8988T (cell line): Measurements from ENCODE around the gene ARL17B.
"Not testable (repeated sequence)": the region's sequence is repeated elsewhere in the genome, so short reads cannot be mapped to it uniquely, and the experiment has no call there.

Source experiments
- DNase-seq: peaks from one replicate; pipeline ENCODE4 v3.0.0; 2011

Gene ARL17B

DNA sequence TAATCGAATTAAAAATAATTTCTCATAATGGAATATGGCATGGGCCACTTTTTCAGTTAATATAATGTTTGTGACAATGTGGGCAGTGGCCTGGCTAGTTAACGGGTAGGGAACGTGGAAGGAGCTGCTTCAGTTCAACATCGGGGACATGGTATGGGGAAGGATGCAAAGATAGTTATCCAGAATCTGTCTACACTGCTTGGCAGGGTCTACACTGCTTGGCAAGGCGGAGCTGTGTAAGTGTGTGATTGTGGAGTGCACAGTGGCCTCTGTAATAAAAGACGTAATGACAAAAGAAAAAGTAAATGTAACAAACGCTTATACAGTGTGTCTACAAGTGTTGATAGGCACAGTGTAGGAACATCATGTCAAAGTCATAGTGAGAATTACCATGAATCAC, 74.0 kb downstream of the ARL17B start:
- DNase-seq = not testable (repeated sequence)

DNA sequence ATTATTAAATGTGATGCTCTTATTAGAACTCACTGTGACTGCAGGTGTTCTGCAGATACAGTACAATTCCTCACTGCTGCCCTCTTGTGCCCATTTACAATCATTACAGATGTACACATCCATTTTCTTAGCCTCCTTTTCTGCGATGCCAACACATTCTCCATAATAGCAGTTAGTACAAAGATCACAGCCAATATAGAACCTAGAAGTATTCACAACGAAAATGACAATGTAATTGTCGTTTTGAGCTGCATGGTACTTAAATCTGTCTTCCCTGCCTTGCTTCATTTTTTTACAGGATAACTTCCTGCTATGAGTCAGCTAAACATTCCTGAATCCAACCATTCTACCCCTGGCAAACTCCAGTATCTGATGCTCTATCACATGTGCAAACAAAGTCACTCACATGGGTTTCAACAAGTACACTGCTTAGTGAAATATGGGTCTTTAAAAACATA, 74.8 kb downstream of the ARL17B start:
- not testable (repeated sequence) for DNase-seq

DNA sequence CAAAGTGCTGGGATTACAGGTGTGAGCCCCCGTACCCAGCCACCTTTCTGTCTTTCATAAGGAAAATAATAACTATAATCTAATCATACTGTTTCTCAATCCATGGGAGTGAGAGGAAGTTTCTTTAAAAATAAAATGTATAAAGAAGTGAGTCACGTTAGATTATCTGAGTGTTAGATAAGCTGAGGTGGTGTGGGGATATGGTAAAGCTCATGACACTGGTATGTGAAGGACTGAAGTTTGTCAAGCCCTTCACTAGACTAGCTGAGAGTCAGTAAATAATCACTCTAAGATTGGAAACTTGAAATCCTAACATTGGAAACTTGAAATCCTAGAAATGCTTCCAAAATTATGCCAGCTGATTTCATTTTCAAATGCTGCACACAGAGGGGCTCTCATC, 76.1 kb downstream of the ARL17B start:
- not testable (repeated sequence) for DNase-seq

DNA sequence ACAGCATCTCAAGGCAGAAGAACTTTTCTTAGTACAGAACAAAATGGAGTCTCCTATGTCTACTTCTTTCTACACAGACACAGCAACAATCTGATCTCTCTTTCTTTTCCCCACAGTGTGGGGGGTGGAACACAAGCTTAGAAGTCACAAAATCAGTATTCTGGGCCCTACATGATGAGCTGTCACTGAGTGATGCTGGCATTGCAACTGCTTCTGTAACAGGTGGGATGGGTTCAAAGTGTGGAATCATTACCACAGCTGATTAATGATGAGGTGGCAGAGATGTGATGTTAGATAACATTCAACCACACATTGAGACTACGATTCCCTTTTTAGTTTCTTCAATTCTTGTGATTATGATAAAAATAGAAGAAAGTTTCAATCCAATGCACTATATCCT, 77.1 kb downstream of the ARL17B start:
- DNase-seq = not testable (repeated sequence)

DNA sequence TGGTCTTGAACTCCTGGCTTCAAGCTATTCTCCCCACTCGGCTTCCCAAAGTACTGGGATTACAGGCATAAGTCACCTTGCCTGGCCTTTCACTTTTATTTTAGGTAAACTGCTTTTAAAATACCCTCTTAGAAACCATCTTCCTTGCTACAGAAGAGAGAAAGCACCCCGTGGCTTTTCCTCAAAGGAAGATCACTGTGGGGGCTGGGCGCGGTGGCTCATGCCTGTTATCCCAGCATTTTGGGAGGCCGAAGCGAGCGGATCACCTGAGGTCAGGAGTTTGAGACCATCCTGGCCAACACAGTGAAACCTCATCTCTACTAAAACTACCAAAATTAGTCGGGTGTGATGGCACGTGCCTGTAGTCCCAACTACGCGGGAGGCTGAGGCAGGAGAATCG, 78.9 kb downstream of the ARL17B start:
- not testable (repeated sequence) for DNase-seq

DNA sequence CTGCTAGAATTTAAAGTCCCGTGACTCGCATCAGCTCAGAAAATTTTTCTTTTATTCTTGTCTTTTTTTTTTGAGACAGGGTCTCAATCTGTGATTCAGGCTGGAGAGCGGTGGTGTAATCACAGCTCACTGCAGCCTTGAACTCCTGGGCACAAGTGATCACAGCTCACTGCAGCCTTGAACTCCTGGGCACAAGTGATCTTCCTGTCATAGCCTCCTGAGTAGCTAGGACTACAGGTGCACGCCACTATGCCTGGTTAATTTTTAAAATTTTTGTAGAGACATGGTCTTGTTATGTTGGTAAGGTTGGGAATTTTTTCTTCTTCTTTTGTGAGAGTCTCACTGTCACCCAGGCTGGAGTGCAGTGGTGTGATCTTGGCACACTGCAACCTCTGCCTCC, 80.2 kb downstream of the ARL17B start:
- not testable (repeated sequence) for DNase-seq

DNA sequence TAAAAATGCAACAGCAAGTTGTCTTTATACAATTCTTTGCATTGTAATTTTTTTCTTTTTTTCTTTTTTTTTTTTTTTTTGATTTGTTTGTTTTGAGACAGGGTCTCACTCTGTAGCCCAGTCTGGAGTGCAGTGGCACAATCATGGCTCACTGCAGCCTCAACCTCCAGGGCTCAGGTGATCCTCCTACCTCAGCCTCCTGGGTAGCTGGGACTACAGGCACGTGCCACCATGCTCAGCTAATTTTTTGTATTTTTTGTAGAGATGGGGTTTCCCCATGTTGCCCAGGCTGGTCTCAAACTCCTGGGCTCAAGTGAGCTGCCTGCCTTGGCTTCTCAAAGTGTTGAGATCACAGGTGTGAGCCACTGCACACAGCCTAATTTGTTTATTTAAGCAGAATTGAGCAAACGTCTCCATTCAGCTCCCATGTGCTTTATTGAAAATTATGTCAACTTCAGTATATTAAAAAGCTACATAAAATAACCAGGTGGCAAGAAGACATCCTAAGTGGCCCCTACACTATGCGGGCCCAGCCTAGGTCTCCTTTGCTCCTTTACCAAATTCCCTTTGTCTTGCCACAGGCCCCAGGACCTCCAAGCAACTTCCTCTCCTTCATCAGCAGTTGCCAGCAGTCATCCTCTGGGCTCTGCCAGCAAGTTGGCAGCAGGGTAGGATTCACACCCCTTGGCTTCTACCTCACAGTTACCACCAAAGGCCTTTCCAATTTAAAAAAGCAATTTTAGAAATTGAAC, 84.7 kb downstream of the ARL17B start:
- not testable (repeated sequence) for DNase-seq

DNA sequence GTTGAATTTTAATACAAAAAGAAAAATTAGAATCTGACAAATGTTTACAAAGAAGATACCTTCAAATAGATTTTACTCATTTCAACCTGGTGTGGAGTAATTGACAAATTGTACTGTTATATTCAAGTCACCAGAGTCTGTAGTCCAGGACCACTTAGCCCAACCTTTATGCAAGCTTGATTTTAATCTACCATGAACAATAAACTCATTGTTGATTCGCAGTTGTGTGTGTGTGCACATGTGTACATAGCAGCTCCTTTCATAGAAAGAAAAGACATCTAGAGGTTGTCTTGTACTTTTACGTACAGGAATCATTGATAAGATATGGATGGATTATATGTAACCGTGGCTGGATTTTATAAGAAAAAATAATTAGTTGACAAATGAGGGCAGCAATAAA, 87.3 kb downstream of the ARL17B start:
- DNase-seq = no peak

DNA sequence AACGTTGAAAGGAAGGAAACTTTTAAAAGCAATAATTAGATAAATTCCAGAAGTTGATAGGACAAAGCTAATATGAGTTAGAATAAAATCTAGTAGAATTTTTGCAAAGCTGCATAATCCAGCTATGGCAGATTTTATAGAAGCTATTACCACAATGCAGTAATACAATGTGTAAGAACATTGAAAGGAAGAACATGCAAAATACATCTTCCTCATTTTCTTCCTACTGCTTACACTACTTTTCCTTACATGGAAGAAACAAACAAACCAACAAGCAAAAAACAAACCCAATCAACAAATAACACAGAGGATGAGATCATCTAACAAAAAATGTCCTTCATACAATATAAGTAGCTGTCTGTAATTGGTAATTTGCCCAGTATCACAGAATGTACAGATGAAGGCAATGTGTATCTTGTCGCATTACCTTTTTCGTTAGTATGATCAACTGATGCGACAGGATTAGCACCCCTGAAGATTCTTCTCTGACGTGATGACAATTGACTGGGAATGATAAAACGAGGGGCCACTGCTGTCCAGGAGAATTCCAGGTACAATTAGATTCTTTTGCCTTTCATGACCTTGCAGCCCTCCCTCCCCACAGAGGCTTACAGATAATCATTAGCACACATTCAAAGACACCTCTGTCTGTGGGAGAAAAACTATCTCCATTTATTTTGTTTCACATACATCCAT, 87.9 kb downstream of the ARL17B start:
- DNase-seq = no peak

DNA sequence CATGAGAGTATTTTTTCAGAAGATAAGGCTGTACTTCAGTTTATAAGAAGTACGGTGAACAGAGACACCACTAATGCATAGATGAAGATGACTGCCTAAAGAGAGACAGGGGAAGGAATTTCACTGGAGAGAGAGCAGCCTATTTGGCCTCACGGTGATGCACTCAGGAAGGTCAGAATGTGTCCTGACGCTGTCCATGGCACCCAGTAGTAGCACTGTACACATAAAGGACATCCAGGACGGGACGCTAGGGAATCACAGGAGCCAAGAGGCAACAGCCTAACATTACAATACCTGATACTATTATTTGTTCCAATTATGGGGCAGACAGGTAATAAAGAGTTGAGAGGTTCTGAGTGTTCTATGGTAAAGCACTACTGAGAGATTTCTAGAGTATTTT, 91.5 kb downstream of the ARL17B start:
- no peak for DNase-seq

DNA sequence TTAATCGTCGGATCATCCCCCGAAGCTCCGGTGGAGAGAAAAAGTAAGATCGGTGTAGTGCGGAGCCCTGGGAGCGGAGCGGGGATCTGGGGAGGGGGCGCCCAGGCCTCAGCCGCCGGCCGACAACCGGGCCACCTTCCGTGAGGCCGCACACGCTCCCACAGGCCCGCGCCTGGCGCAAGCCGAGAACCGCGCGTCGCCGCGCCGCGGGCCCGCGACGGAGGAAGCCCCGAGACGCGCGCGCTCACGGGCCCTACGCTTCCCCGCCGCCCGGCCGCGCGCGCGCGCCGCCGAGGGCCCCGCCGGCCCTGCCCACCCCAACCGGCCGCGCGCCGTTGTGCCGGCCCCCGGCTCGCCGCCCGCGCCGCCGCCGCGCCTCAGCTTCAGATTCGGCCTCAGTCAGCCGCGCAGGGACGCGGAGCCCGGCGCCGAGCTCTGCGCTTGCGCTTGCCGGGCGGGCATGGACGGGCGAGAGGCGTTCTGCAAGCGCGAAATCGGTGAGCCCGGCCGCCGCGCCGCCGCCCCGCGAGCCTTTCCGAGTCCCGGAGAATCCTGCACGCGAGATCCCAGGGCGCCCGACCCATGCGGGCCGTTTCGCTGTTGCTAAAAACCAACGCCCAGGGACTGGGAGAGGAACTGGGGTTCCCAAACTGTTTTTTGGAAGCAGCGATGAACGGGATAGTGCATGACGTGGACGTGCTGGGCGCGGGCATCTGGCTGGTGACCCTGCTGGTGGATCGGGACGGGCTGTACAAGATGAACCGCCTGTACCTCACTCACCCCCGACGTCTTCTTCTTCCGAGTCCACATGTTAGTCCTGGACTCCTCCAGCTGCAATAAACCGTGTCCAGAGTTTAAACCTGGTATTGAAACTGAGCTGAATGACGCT, 94.7 kb downstream of the ARL17B start:
- peak; percentile 75 for DNase-seq

DNA sequence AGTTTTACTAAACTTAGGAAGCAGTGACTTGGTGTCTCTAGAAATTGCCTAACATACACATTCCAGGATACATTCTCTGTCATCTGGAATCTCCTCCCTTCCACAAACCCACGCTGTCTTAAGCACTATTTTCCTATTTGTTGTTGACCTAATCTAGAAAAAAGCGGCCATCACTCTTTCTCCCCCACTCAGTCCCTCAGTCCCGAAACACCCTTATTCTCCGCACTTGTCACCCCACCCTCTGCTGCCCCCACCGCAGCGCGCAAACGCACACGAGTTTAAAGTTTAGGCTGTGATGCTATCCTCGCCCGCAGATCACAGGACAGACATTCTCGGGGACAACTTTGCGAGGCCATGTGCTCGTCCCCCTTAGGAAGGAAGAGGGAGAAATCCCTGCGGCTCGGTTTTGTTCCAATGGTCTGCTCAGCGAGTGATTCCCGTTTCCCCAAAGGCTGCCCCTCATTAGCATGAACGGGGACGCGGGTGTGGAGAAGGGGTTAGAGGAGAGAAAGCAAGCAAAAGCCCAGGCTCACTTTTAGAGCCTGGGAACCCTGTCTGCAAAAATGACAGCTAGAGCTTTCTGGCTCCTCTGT, 95.4 kb downstream of the ARL17B start:
- DNase-seq = not testable (repeated sequence)

DNA sequence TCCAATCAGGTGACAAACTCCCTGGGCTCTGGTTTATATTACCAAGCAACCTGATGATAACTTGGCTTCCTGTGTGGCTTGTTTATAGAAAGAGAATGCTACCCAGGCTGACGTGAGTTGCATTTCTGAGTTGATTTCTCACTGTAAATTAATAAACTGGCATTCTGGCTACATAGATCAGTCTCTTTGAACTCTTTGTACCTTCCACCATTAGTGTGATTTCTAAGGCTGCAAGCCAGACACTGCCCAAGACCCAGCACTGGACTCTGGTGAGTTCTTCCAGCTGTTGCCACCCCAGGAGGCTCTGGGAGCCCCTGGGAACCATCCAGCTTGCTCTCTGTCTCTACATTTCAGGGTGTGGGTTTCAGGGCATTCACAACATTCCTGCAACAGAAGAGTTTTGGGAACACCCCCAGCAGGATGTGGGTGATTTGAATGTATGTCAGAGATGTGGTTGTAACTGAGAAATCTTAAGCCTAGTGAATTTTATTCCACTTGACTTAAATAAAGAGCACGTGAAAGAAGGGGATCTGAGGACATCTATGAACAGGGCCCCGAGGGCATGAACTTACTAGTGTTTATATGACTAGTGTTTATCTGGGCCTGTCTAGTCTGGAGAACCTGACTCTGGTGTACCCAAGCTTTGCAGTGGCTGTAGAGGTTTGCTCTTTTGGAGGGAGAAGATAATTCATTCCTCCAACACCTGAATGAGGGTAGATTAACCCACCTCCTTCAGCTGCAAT, 96.9 kb downstream of the ARL17B start:
- DNase-seq = no peak

DNA sequence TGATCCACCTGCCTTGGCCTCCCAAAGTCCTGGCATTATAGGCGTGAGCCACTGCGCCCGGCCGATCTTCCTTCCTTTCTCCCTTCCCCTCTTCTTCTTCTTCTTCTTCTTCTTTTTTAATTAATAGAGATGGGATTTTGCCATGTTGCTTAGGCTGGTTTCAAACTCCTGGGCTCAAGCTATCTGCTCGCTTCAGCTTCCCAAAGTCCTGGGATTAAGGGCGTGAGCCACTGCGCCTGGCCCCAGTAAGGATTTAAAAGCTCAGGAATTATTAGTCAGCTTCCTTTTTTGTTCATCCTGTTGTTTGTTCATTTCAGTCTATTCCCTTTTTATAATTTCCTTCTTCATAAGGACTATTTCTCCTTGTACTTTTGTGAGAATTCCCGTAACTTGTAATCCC, 99.3 kb downstream of the ARL17B start:
- DNase-seq = no peak

DNA sequence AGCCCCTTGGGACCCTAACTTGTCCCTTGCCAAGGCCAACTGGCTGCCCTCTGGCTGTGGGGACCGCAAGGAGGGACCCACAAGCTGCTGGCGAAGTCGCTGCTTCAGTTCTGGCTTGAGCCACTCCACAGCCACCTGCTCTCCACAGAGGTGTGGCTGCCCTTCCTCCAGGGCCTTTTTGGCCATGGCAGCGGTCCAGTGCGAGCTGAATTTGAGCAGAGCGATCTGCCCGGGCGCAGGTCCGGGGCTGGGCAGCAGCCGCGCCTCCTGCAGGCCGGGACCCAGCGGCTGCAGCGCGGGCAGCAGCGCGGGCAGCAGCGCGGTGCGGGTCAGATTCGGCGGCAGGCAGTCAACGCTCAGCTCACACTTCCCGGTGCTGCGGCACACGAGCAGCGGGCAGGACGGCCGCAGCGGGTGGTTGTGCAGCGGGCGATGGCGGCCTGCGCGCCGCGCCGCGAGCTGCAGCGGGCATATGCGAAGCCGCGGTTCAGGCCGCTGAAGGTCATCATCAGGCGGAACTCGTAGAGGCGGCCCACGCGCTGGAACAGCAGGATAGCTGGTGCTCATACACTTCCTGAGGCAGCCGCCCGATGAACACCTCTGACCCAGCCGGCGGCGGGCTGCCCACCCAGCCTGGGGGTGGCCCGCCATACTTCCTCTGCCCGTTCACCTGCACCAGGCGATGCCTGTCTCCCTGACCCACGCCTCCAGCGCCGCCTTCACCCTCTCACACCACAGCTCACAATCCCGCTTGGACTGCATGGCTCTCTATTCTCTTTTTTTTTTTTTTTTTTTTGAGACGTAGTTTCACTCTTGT, 101.5 kb downstream of the ARL17B start:
- DNase-seq = not testable (repeated sequence)

DNA sequence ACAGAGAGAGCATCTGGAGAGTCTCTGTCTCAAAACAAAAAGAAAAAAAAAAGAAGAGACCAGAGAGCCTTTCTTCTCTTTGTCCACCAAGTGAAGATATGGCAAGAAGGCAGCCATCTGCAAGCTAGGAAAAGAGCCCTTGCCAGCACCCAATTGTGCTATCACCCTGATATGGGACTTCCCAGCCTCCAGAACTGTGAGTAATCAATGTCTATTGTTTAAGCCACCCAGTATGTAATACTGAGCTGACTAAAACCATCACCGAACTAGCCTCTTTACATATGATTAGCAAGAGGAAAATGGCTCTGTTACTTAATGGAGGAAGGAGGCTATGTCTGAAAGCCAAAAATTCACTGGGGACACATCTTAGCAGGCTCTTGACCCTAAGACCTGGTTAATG, 105.2 kb downstream of the ARL17B start:
- DNase-seq = not testable (repeated sequence)

DNA sequence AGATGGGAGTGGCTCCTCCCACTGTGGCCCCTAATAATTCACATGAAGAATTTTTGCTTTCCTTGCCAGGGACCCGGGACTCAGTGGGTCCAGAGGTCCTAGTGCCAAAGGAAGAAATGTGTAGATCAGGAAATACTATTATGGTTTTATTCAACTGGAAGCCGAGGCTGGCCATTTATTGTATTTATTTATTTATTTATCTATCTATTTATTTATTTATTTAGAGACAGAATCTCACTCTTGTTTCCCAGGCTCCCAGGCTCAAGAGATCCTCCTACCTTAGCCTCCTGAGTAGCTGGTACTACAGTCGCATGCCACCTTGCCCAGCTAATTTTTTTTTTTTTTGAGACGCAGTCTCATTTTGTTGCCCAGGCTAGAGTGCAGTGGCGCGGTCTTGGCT, 107.4 kb downstream of the ARL17B start:
- DNase-seq = not testable (repeated sequence)

DNA sequence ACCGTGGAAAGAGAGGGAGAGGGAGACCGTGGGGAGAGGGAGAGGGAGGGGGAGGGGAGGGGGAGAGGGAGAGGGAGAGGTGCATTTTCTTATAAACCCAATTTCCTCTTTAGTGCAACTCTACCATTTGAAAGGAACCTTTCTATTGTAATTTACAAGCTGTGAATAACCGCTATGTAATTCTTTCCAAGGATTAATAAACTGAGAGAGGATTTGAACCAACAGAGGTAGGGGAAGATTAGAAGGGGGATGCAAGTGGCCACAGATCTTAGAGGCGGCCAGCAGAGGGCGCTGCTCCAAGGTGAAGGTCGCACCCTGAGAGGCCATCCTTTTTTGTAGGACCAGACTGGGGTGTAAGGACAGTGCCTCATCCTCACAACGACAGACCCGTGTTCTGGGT, 107.8 kb downstream of the ARL17B start:
- peak; percentile 44 for DNase-seq

DNA sequence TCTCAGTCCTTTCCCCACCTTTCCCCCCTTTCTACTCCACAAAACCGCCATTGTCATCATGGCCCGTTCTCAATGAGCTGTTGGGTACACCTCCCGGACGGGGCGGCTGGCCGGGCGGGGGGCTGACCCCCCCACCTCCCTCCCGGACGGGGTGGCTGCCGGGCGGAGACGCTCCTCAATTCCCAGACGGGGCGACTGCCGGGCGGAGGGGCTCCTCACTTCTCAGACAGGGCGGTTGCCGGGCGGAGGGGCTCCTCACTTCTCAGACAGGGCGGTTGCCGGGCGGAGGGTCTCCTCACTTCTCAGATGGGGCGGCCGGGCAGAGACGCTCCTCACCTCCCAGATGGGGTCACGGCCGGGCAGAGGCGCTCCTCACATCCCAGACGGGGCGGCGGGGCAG, 108.8 kb downstream of the ARL17B start:
- not testable (repeated sequence) for DNase-seq

DNA sequence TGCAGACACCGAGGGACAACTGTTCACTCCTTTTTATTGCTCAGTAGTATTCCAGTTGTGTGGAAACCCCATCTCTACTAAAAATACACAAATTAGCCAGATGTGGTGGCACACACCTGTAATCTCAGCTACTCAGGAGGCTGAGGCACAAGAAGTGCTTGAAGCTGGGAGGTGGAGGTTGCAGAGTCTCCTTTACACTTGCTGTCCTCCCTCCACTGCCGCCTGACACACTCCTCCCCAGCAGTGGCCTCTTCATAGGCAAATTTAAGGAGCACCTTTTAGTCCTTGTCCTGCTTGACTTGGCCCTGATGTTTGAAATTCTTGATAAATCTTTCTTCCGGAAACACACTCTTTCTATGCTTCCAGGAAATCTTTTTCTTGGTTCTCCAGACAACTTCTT, 112.4 kb downstream of the ARL17B start:
- not testable (repeated sequence) for DNase-seq
